GM13977 (cell line): Measurements from ENCODE around the gene TPRX1.
A peak's percentile ranks its signal among the peaks of the same experiment; 100 is the strongest.
"Not testable (repeated sequence)": the region's sequence is repeated elsewhere in the genome, so short reads cannot be mapped to it uniquely, and the experiment has no call there.

Experiments
- DNase-seq: peaks from one replicate; pipeline ENCODE4 v3.0.0; 2012; ENCODE audit warnings: low spot score
- CTCF ChIP-seq: IDR thresholded peaks from 2 replicates; pipeline ENCODE4 v1.5.1; 2012; ENCODE audit warnings: mild to moderate bottlenecking, control low read depth; ENCODE audit not compliant: insufficient read depth; ENCODE audit errors: extremely low read depth, missing control alignments
- in situ Hi-C: fragments of 300-500 bp; cut with MboI; formaldehyde crosslinking; loops from one replicate; pipeline ENCODE4 v1.12.0; 2022; ENCODE audit warnings: low sequenced_read_pairs, low pct_unique_long_range_greater_than_20kb, mixed read lengths, inconsistent platforms; ENCODE audit not compliant: unreplicated experiment

The TPRX1 gene

GRCh38 chr19:47778954-47779351, 25.4 kb downstream of the TPRX1 start:
- no peak for DNase-seq
- in situ Hi-C loops = no loop called here
- TF ChIP-seq CTCF = peak; percentile 4

DNA sequence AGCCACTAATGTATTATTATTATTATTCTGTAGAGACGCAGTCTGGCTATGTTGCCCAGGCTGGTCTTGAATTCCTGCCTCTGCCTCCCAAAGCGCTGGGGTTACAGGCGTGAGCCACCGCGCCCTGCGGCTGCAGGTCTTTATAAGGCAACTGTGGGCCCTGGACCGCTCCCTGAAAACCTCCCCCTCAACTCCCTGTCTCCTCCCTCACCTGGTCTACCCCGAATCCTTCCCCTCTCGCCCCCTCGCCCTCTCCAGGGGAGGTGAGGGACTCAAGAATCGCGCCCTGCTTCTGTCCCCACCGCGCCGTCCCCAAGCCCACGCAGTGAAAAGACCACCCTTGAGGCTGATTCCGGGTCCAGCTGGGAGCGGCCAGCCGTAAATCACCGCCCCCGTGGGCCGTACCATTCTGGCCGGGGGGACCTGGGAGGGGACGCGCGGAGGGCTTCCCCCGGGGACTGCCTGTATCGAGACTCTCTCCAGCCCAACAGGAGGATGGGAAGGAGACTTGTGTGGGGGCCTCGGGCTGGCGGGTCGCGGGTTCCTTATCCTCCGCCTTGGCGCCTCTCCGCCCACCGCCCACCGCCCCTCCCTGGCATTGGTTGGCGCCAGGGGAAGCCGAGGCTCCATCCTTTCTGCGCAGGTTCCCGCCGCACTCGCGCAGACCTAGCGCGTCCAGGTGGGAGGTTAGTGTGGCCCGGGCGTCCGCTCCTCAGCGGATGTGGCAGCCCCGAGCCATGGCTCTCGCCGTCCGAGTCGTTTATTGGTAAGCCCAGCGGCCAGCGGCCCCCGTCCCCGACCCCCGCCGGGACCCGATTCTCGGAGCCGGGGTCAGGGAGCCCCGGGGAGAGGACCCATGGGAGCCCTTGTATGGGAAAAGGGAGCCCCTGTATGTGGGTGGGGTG, 26.1 kb downstream of the TPRX1 start, which contains the start of gene SELENOW:
Gene SELENOW (plus strand): TSS at position 655 of the 905 bp plus-strand sequence. CDS start 83 bp downstream, at position 738.
- in situ Hi-C loops = no loop called here
- peak; percentile 94 for DNase-seq
- no peak for TF ChIP-seq CTCF

DNA sequence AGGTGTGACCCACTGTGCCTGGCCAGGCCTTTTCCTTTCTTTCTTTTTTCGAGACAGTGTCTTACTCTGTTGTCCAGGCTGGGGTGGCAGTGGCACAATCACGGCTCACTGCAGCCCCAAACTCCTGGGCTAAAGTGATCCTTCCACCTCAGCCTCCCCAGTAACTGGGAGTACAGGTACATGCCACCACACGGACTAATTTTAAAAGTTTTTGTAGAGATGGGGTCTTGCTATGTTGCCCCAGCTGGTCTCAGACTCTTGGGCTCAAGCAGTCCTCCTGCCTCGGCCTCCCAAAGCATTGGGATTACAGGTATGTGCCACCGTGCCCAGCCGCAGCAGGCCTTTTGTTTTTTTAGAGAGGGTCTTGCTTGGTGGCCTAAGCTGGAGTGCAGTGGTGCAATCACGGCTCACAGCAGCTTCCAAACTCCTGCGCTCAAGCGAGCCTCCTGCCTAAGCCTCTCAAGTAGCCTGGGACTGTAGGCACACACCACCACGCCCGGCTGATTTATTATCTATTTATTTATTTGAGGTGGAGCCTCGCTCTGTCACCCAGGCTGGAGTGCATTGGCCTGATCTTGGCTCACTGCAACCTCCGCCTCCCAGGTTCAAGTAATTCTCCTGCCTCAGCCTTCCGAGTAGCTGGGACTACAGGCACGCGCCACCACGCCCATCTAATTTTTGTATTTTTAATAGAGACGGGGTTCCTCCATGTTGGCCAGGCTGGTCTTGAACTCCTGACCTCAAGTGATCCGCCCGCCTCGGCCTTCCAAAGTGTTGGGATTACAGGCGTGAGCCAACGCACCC, 26.9 kb downstream of the TPRX1 start:
- in situ Hi-C loops, DNase-seq: not testable (repeated sequence)

DNA sequence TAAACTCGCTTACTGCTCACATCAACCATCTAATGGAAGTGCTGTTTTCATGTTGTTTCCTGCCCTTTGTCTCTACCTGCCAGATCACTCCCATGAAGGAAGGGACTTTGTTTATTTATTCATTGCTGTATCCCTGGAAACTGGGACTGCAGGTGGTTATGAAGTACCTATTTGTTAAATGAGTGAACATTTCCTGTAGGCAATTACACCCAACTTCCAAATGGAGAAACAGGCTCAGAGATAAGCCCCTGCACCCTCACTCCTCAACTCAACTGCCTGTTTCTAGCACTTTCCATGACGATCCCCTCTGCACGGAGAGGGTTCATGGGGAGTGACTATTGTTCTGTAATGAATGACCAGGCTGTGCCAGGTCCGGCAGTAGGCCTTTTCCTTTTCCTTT, 27.8 kb downstream of the TPRX1 start:
- no peak for DNase-seq
- TF ChIP-seq CTCF = no peak
- in situ Hi-C loops = no loop called here

DNA sequence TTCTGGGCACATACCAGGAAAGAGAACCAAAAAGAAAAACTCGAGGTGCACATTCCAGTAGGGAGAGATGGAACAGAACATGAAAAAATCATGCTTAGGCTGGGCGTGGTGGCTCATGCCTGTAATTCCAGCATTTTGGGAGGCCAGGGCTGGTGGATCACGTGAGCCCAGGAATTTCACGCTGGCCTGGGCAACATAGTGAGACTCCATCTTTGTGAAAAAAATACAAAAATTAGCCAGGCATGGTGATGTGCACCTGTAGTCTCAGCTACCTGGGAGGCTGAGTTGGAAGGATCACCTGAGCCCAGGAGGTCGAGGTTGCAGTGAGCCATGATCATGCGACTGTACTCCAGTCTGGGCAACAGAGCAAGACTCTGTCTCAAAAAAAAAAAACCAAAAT, 33.1 kb downstream of the TPRX1 start:
- in situ Hi-C loops = not testable (repeated sequence)

DNA sequence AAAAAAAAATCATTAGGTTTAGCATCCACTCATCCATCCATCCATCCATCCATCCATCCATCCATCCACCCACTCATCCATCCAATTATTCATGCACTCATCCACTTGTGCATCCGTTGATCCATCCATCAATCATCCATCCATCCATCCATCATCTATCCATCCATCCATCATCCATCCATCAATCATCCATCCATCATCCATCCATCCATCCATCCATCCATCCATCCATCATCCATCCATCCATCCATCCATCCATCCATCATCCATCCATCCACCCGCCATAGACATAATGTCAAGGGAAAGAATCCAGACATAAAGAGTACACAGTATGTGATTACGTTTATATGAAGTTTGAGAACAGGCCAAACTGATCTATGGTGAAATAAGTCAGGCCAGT, 34.8 kb downstream of the TPRX1 start:
- no peak for DNase-seq
- TF ChIP-seq CTCF = no peak
- in situ Hi-C loops = no loop called here

More for the DNA sequence above, 33.1 kb downstream of the TPRX1 start:
- not testable (repeated sequence) for DNase-seq

GRCh38 chr19:47768604-47769003, 35.7 kb downstream of the TPRX1 start:
- in situ Hi-C loops = no loop called here
- DNase-seq = no peak
- no peak for TF ChIP-seq CTCF
